ENCODE measurements around the gene MOB3A. TPM values are rescaled to one million over a fixed set of nuclear protein-coding genes. Genes with fewer than 3 reads are reported as not detected.

The MOB3A gene
- total and polyA plus RNA-seq, 9 of the 15 experiments (the other 6 are each of a cell fraction or from before 2014, with no cell fraction given), result 1.1 to 24.1 (median 6.0) TPM

- TF ChIP-seq ZNF76 (CRISPR knock-in tag; IDR thresholded peaks at IDR 0.05; ENCODE audit: borderline replicate concordance) (no peak; the same call in none of the 2 replicates), ATF6 (CRISPR knock-in tag; IDR thresholded peaks at IDR 0.05) (no peak), PURB (CRISPR knock-in tag; IDR thresholded peaks at IDR 0.05; ENCODE audit: low read depth) (no peak), THRAP3 (IDR thresholded peaks at IDR 0.05; ENCODE audit: borderline replicate concordance) (no peak), ZBTB8A (IDR thresholded peaks at IDR 0.05; ENCODE audit: partially characterized antibody) (no peak), EHMT2 (IDR thresholded peaks at IDR 0.05) (no peak), NCOA1 (IDR thresholded peaks at IDR 0.05; ENCODE audit: low read depth) (peak; percentile 78), EGR1 (conservative IDR thresholded peaks at IDR 0.05) (peak; percentile 66; the same call in 1 of the 2 replicates), KAT2B (IDR thresholded peaks at IDR 0.05; ENCODE audit: low read depth, low read length) (no peak), OTX1 (CRISPR knock-in tag; IDR thresholded peaks at IDR 0.05) (no peak), TAF7 (tag; IDR thresholded peaks at IDR 0.05) (no peak; the same call in none of the 2 replicates), ZC3H4 (CRISPR knock-in tag; IDR thresholded peaks at IDR 0.05; ENCODE audit: borderline replicate concordance) (peak; percentile 43), ZBTB49 (CRISPR knock-in tag; IDR thresholded peaks at IDR 0.05; ENCODE audit: borderline replicate concordance) (no peak), MCM5 (IDR thresholded peaks at IDR 0.05; ENCODE audit: low read depth) (no peak), ZNF143 (CRISPR knock-in tag; IDR thresholded peaks at IDR 0.05) (no peak), ZNF175 (CRISPR knock-in tag; IDR thresholded peaks at IDR 0.05; ENCODE audit: low read depth) (peak; percentile 99), ZNF592 (IDR thresholded peaks at IDR 0.05) (peak; percentile 98), ZNF668 (CRISPR knock-in tag; IDR thresholded peaks at IDR 0.05) (peak; percentile 62; the same call in 1 of the 2 replicates), POLR2A (conservative IDR thresholded peaks at IDR 0.05) (peak; percentile 77), ZNF717 (CRISPR knock-in tag; IDR thresholded peaks at IDR 0.05) (peak; percentile 63; the same call in 1 of the 2 replicates), MCM7 (IDR thresholded peaks at IDR 0.05) (no peak), SMARCB1 (IDR thresholded peaks at IDR 0.05; ENCODE audit: insufficient read length, low read depth) (no peak)
These were observed 36.5 kb downstream of the MOB3A start (continued) for GRCh38 chr19:2059422-2060201.

Data from K562 (cell line).